Lower lobe of right lung (tissue), 2 donors: ENCODE data around the gene RALGPS2. TPM values are rescaled to one million over a fixed set of nuclear protein-coding genes. Genes with fewer than 3 reads are reported as not detected.

Experiments
- ATAC-seq, 2 donors: fragments of 200-7000 bp; cut with Tn5 transposase; one replicate each; pipeline ENCODE4 v1.9.1; 2020 to 2022; ENCODE audit warnings: mild to moderate bottlenecking in 2 of 2, moderate library complexity in 2 of 2
- DNase-seq: peaks from one replicate; pipeline ENCODE4 v3.0.0-alpha.2; 2020
- H3K27ac ChIP-seq: fragments of 200-600 bp; one replicate; pipeline ENCODE4 v1.8.0; 2022
- H3K27me3 ChIP-seq: fragments of 200-600 bp; one replicate; pipeline ENCODE4 v1.8.0; 2022; ENCODE audit warnings: low read depth
- H3K36me3 ChIP-seq: fragments of 200-600 bp; one replicate; pipeline ENCODE4 v1.8.0; 2022; ENCODE audit warnings: mild to moderate bottlenecking
- H3K4me1 ChIP-seq: fragments of 200-600 bp; one replicate; pipeline ENCODE4 v1.8.0; 2022
- H3K4me3 ChIP-seq: fragments of 200-600 bp; one replicate; pipeline ENCODE4 v1.8.0; 2022; ENCODE audit warnings: mild to moderate bottlenecking
- H3K9me3 ChIP-seq: fragments of 200-600 bp; one replicate; pipeline ENCODE4 v1.8.0; 2022
- CTCF ChIP-seq: fragments of 200-600 bp; IDR thresholded peaks from one replicate; pipeline ENCODE4 v1.8.0; 2022; ENCODE audit warnings: antibody characterized with exemption, mild to moderate bottlenecking
- intact Hi-C: fragments of 100-400 bp; cut with DNase I; formaldehyde crosslinking; loops from one replicate; pipeline ENCODE4 v1.11.0; 2022
- total RNA-seq: library from RNA; stranded (reverse); fragmentation: NEBNext Ultra II Directional; extraction: Animal tissue kit (Norgen Biotek cat#: 25700); gene quantifications from one replicate; pipeline ENCODE4 v1.2.1, GENCODE V29; 2021
- donor health status: DM: no; HTN: yes; CAD: no; lungs with severe emphysema.

The RALGPS2 gene
- total RNA-seq, 1 donor from 2014 or later: 7.5 TPM

GRCh38 chr1:178951600-178951999, 226.6 kb downstream of the RALGPS2 start:
- ATAC-seq (no peak), DNase-seq (no peak)
- H3K9me3 ChIP-seq: no peaks in the 10 kb centered on the region
- no peak overlapping the region for H3K27ac ChIP-seq
- no peaks in the 10 kb centered on the region for H3K4me1 ChIP-seq
- TF ChIP-seq CTCF: no peak
- H3K36me3 ChIP-seq: no peaks in the 10 kb centered on the region
- intact Hi-C loops: no loop called here
- H3K27me3 ChIP-seq: no peaks in the 10 kb centered on the region
- no peak overlapping the region for H3K4me3 ChIP-seq

GRCh38 chr1:178953034-178953433, 228.0 kb downstream of the RALGPS2 start:
- ATAC-seq (peak in 1 of 2 donors; percentile 39), DNase-seq (no peak)
- no peaks in the 10 kb centered on the region for H3K4me1 ChIP-seq
- H3K4me3 ChIP-seq: no peak overlapping the region
- no peak overlapping the region for H3K27ac ChIP-seq
- H3K27me3 ChIP-seq: no peaks in the 10 kb centered on the region
- no peaks in the 10 kb centered on the region for H3K9me3 ChIP-seq
- no peak for TF ChIP-seq CTCF
- no peaks in the 10 kb centered on the region for H3K36me3 ChIP-seq
- intact Hi-C loops: no loop called here

GRCh38 chr1:178953538-178954324, 228.7 kb downstream of the RALGPS2 start:
- no peaks in the 10 kb centered on the region for H3K9me3 ChIP-seq
- H3K4me3 ChIP-seq: no peak overlapping the region
- H3K4me1 ChIP-seq: no peaks in the 10 kb centered on the region
- H3K27me3 ChIP-seq: no peaks in the 10 kb centered on the region
- TF ChIP-seq CTCF: no peak
- peak in 1 of 2 donors; percentile 23 for ATAC-seq
- intact Hi-C loops: no loop called here
- H3K27ac ChIP-seq: no peak overlapping the region
- no peak for DNase-seq
- no peaks in the 10 kb centered on the region for H3K36me3 ChIP-seq

- Histone ChIP-seq H3K27me3 (no peaks in the 10 kb centered on the region), H3K9me3 (no peaks in the 10 kb centered on the region), H3K36me3 (no peaks in the 10 kb centered on the region), H3K4me3 (no peak overlapping the region), H3K4me1 (no peaks in the 10 kb centered on the region), H3K27ac (no peak overlapping the region)
- TF ChIP-seq CTCF: no peak
- DNase-seq: no peak
- no peak for ATAC-seq
- intact Hi-C loops: no loop called here
Measured at GRCh38 chr1:178954325-178954690, 229.3 kb downstream of the RALGPS2 start.

GRCh38 chr1:178954937-178955336, 229.9 kb downstream of the RALGPS2 start:
- no peak for ATAC-seq
- no peak overlapping the region for H3K27ac ChIP-seq

More at GRCh38 chr1:178954937-178955336, 229.9 kb downstream of the RALGPS2 start:
- DNase-seq: no peak
- no peak for TF ChIP-seq CTCF
- H3K4me1 ChIP-seq: no peaks in the 10 kb centered on the region
- intact Hi-C loops: no loop called here
- no peaks in the 10 kb centered on the region for H3K9me3 ChIP-seq
- H3K27me3 ChIP-seq: no peaks in the 10 kb centered on the region
- no peak overlapping the region for H3K4me3 ChIP-seq
- no peaks in the 10 kb centered on the region for H3K36me3 ChIP-seq
